HTR-8/SVneo (cell line): Measurements from ENCODE around the gene SHB.
"Not testable (repeated sequence)": the region's sequence is repeated elsewhere in the genome, so short reads cannot be mapped to it uniquely, and the experiment has no call there.

ENCODE experiments used
- DNase-seq: peaks from one replicate; pipeline ENCODE4 v3.0.0; 2011; ENCODE audit warnings: low spot score, mixed read lengths; ENCODE audit not compliant: insufficient read length
- FAIRE-seq: peaks from 2 replicates; lab custom pipeline; 2011; peaks lifted over from hg19 to GRCh38; lab: Jason Lieb, UNC

The SHB gene

DNA sequence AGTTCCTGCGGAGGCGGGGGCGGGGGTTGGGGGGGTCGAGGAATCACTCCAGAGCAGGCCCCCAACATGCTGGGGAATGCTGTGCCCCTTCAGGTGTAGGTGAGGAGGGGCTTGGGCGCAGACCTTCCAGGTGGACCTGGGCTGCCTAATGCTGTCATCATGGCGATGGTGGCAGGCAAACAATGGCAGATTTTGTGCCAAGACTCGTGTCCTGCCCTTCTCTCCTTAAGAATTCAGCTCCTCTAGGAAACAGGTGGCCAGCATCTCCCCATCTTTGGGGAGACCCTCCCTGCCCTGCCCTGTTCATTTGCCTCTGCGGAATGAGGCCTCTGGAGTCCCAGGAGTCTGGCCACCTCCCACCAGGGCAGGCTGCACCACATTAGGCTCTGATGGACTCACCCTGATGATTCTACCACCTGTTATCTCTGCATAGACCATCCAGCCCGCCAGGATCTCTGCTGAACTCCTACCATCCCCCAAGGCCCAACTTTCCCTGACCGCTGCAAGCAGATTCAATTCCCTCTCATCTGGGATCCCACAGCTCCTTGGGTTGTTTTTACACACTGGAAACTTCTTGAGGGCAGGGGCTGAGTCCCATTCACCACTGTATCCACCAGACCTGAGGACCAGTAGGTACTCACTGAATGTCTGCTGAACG lies 154.2 kb downstream of the SHB start:
- DNase-seq (no peak), FAIRE-seq (no peak)

DNA sequence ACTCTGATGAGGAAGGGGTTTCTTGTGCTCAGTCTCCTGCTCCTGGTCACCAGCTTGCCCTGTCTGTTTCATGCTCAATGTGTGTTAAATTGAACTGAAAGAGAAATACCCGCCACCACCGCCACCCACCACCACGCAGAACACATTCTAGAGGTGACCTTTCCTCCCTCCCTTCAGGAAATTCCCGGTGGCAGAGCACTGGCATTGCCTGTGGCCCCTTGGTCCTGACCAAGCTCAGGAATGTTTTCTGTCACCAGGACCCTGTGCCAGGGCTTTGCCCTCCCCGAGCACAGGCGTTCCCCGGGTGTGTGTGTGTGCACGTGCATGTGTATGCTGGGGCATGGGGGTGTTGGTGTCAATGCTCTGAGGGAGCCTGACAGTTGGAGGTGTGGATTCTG lies 154.9 kb downstream of the SHB start:
- DNase-seq = no peak
- FAIRE-seq = no peak

DNA sequence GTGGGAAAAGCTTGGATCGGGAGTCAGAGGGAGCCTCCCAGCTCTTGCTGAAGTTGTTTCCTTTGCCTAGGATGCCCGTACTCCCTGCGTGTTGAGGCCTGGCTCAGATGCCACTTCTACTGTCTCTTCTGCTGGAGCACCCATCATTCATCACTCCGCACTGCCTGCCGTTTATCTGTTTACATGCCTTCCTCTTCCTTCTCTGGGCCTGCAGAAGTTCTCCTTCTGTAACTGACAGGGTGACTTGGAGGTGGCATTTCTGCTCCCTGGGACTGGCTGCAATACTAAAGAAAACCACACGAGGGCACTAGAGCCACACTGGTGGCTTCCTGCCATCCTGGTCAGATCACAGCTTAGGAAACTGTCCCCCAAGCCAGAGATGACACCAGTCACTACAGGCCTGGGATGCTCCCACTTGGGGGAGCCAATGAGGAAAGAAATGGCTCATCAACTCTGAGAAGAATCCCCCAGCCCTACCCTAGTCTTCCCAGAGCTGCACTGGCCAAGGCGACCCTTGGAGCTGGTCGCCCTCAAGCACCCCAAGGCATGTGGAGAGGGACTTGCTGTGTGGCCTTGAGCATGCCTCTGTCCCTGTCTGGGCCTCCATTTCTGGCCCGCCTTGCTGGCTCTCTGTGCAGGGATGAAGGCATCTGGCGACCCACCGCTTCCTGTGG lies 155.4 kb downstream of the SHB start:
- DNase-seq (peak; percentile 87), FAIRE-seq (peak; percentile 52)

DNA sequence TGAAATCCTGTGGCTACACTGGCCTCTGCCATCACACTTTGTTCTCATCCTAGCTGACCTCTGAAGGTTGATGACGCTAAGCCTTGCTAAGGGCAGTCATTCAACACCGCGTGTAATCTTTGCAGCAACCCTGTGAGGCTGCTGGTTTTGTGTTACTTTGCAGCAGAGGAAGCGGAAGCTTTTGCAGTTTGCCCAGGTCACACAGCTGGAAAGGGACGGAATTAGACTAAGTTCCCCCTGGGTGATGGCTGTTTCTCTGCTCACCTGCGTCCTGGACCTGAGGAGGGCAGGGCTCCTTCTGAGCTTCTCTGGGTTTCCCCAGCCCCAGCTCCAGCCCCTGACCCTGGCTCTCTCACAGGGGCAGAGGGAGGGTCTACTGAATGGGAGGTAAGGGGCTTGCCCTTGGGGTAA lies 157.8 kb downstream of the SHB start:
- no peak for DNase-seq
- FAIRE-seq = no peak

DNA sequence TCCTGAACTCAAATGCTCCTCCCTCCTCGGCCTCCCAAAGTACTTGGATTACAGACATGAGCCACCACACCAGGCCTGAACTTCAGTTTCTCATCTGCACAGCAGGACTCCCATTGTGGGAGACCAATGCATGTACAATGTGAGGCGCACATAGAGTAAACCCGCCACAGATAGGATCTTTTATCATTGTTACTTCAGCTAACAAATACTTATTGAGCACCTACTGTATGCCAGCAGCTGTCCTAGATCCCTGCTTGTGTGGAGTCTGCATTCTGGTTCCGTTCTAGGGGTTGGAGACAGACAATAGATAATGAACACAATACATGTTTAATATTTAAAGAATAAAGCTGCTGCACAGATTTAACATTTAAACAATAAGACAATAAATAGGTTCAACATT lies 158.8 kb downstream of the SHB start:
- FAIRE-seq = no peak
- DNase-seq = no peak

DNA sequence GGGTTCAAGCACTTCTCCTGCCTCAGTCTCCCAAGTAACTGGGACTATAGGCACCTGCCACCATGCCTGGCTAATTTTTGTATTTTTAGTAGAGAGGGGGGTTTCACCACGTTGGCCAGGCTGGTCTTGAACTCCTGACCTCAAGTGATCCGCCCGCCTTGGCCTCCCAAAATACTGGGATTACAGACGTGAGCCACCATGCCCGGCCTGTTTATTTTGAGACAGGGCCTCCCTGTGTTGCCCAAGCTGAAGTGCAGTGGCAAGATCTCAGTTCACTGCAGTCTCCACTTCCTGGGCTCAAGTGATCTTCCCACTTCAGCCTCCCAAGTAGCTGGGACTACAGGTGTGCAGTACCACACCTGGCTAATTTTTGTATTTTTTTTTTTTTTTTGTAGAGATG lies 159.2 kb downstream of the SHB start:
- DNase-seq, FAIRE-seq: not testable (repeated sequence)

DNA sequence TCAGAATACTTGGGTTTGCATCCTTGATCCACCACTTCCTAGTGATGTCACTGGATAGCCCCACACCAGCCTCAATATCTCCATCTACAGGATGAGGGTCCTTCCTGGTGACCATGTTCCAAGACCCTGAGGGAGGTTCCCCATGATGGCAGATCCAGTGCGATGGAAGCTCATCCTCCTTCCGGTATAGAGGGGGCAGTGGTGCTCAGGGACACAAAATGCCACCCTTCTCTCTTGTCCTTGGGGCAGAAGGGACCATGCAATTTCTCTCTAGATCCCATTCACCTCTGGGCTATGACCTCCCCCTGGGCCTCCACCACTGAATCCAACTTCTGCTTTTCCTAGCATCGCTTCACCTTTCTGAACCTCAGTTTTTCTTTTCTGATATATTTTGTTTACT lies 159.7 kb downstream of the SHB start:
- no peak for FAIRE-seq
- no peak for DNase-seq

DNA sequence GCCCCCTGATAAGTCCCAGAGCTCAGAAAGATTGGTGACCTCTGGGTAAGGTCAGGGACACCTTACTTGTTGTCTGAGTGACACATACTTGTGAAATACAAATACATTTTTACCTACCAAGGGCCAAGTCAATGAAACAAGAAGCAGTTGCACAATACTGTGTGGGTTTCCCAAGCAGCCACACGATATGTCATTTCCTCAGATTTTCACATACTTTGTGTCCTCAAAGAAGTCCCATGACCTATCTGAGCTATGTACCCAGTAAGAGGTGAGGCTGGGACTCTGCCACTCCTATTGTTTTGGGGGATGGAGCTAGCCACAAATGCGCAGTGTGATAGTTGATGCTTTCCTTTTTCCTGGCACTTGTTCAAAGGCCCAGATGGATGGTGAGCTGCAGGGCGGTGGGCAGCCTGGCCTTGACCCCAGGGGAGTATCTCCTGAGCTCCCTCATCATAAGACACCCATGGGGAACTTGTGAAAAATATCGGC lies 160.3 kb downstream of the SHB start:
- FAIRE-seq (no peak), DNase-seq (no peak)

DNA sequence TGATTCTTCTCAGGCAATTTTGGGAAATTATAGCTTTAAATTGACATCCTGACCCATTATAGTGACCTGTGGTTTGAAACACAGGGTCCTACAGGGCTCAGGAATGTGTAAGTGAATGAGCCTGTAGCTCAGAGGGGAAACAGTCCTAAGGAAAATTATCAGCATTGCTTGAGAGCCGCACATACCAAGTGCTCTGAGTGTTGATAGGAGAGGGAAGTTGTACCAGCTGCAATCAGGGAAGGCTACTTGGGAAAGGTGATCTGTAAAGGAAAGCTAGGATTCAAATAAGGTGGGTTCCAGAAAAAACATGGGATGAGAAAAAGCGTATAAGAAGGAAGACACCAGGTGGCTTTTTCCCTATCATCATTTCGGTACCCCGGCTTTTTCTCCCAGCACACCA lies 160.7 kb downstream of the SHB start:
- DNase-seq (no peak), FAIRE-seq (no peak)

DNA sequence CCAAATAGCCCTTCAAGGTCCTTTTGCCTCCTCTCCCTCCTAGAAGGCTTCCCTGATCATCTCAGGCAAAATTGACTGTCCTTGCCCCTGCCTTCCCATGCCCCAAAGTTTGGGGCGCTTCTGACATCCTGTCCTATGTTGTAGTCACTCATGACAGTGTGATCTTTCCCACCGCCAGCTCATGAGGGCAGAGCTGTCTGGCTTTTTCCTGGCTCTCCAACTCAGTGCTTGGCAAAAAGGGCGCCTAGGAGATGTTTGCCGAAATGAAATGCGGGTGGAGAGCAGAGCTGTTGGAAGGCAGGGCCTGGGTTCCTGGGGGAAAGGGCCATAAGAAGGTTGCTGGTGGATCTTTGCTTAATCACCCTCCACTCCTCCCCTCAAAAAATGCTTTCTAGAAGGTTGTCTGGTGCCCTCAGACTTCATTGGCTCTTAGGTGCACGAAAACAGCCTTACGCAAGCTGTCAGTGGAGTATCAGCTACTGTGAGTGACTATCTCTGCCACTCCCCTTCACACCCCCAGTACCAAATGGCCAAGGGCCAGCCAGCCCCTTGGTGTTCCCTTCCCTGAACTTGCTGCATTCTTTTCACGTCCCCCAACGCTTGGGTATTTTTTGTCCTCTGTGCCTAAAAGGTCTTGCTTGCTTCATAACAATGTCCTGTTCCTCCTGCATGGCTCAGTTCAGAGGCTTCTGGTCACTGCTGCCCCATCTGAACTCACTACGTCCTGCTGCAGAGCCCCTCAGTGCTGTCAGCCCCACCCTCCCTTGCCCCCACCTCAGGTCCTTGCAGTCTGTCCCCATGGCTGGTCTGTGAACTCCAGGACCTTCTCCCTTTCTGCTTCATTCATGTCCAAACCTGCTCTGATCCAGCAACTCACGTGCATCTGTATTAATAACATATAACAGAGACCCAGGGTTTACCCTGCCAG lies 162.5 kb downstream of the SHB start:
- FAIRE-seq = no peak

DNA sequence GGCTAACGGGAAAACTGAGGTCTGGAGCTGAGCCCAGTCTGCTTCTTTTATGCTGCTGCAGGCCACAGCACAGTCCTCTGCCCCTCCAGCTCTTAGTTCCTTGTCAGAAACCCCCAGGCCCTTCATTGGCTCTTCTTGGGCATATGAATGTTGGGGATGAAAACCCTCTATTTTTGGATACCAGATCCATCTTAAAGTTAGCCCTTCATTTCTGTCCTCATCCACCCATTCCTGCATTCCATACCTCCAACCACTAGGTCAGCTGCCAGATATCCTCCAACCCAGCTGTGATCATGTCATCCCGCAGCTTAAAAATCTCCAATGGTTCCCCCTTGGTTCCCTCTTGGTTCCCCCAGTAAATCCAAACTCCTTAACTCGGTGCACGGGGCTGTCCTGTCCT lies 163.3 kb downstream of the SHB start:
- DNase-seq (no peak), FAIRE-seq (no peak)

More for the DNA sequence above, 162.5 kb downstream of the SHB start:
- DNase-seq = no peak

DNA sequence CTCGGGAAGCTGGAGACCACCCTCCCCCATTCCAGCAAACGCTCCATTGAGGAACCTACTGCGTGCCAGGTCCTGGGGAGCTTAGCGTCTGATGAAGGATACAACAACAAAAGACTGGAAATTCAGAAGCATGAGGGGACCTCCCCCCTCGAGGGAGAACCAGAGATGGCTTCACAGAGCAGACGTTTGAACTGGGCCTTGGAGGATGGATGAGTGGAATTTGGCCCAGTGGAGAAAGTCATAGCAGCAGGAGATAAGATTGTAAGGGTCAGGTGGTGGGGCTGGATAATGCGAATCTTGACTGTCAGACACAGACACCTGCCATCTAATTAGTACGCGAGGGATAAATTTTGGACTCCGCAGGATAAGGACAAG lies 163.9 kb downstream of the SHB start:
- no peak for FAIRE-seq
- DNase-seq = no peak

DNA sequence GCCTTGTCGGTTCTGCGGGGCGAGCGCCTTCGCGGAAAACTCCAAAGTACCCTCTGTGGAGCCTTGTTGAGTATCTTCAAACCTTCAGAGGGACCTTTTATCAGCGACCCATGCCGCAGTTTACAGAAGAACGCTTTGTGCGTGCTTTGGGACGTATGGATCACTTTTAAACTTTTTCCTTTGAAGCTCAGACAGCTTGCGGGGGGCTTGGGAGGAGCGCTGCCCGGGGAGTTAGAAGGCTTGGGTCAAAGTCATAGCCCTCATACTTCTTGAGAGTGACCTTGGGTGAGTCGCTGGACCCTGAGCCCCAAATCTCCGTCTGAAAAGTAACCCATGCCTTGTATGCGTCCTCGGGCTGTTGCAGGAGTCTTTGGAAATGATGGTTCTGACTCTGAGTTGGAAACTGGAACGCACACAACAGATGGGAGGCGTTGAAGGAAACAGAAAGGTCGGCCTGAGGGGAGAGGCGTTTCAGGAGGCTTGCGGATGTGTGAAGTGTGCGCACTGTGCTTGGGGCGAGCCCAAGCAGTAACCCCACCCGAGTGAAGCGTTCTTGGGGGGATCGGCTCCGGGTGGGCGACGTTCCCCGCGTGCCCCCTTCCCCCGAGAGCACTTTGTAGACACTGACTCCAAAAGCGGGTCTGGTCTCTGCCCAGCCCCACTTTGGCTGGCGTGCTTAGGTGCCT lies 164.4 kb downstream of the SHB start:
- DNase-seq = no peak
- FAIRE-seq = no peak

DNA sequence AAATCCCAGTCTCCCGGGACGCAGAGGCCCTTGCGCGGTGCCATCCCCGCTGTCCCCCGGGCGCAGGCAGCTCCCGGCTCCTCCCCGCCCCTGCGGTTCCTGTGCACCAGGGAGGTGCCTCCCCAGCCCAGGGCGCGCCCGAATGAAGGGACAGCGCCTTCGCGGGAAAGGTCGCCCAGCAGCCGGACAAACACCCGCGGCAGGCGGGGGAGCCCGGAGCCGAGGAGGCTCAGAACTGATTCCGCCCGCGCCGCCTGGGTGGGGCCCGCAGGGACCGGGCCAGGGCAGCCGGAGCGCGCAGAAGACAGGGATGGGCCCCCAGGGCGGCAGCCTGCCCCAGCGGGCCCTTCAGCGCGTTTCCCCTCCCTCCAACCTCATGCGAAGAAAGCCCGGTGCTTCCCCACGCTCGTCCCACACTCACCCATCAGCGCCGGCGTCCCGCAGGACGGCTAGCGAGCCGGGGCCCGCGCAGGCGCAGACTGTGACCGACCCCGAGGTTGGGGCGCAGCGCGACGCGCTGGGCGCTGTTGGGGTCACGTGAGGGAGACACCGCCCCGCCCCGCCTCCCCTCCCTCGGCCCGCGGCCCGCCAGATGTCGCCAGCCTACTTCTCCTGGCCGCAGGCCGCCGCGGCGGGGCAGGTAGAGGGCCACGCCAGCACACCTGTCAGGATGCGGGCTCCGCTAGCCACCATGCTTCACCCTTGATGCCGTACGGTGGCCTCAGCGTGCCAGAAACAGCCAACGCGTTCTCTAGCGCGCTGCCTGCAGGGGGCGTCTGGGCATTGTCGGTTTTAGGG lies 165.2 kb downstream of the SHB start, which contains the start of gene SLC25A51:
Gene SLC25A51 (minus strand): TSS at position 481 of the 798 bp plus-strand sequence. CDS start 15,577 bp downstream, outside the sequence.
- FAIRE-seq = peak; percentile 95
- DNase-seq = peak; percentile 92

DNA sequence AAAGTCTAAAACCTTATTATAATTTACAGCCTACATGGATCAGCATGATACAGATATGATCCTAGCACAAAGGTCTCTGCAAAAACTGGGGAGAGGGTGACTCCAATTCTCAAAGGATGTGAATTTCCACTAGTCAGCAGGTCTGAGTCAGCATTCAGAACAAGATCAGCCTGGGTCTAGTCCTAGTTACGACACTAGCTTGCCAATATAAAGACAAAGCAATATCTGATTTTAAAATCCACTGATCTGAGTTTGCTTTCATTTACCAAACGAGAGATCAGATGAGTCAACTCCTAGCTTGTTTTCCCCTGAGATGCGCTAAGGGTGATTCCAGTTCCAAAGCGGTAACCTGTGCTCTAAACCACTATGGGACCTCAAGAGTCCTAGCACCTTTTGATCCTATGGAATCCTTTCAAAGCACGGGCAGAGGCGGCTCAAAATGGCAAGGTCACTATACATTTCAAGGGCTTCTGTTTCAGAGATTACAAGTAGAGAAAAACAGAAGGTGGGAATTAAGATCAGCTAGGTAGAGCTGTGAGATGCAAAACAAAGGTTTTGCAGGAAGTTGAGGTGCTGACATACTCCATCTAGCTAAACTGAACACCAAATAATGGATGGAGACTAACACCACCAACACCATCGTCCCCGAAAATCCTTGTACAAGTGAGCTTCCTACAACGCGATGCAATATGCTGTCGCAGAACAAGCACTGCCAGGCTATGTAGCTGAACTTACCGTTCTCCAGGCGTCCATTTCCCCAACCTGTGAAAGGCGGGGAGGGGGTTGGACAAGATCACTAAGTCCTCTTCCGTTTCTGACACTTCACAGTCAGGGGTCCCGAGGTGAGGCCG lies 166.0 kb downstream of the SHB start:
- DNase-seq (no peak), FAIRE-seq (peak; percentile 20)

DNA sequence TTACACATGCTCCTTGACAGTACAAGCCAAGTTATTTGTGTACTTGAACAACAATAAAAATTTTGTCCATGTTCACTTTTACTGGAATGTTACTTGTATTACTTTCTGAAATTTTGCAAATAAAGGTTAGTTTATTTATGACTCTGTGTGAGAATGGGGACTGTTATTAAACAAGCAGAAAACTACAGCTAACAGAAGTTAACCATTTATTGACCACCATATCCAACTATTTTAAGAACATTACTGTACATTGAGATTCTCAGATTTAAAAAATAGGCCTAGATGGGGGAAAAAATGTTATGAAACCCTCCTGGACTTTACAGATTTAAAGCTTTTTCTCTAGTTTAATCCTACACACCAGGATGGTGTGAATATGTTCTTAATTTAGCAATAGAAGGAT lies 166.9 kb downstream of the SHB start:
- DNase-seq (no peak), FAIRE-seq (no peak)

DNA sequence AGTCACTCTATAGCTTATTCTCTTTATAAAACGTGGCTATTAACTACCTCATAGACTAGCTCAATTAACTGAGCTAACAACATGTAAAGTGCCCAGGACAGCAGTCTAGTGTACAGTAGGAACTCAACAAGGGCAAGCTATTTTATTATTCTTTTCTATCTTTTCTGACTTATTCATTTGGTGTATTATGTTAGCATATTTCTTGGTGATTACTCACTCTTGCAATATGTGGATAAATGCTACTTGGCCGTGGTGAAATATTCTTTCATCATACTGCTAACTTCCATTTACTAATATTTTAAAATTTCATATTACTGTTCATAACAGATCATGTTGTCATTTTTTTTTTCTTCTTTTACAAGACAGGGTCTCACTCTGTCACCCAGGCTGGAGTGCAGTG lies 170.0 kb downstream of the SHB start:
- FAIRE-seq (no peak), DNase-seq (no peak)

DNA sequence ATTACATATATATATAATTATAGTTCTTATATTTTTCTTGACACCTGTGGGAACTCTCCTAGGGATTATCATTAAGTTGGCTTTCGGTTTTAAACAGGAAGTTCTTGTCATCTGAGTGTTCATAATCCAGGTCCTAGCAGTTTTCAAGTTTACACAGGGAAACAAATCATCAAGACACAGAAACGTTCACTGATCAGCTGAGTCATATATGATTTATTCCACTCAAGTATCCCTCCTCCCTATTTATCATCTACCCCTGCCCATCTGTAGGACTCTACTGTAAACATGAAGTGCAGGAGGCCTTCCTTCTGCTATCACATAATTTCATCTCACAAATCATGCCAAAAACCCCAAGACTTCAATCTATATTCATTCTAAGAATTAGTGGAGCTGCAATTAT lies 171.4 kb downstream of the SHB start:
- DNase-seq = no peak
- FAIRE-seq = no peak

DNA sequence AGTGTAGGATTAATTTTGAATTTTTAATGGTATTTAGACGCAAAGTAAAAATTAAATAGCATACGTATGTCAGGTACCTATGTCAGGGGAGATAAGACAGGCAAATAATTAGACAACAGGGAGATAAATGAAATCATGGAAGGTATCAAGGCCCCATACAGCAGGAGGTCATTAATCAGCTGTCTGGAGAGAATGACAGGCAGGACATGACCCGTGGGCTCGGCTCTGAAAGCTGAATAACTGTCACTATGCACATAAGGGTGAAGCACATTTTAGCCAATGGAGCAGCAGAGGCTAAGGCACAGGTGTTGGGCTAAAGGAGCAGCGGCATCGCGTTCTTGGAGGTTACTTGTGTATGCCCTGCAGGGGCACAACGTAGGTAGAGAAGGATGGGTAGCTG lies 177.0 kb downstream of the SHB start:
- FAIRE-seq = no peak
- DNase-seq = no peak
